Kidney capillary endothelial cell (primary cell): ENCODE results near the gene BEGAIN.

ENCODE experiments used
- DNase-seq: peaks from one replicate; pipeline ENCODE4 v3.0.0-alpha.2; 2018; ENCODE audit warnings: low spot score

BEGAIN gene

GRCh38 chr14:100601064-100601463 lies 13.8 kb upstream of the BEGAIN start:
- no peak for DNase-seq

GRCh38 chr14:100599981-100600380 lies 12.8 kb upstream of the BEGAIN start:
- DNase-seq = no peak

GRCh38 chr14:100594625-100594951 lies 7.4 kb upstream of the BEGAIN start:
- DNase-seq = no peak

- DNase-seq = no peak
These were observed 6.8 kb upstream of the BEGAIN start for GRCh38 chr14:100593751-100594624.

DNA sequence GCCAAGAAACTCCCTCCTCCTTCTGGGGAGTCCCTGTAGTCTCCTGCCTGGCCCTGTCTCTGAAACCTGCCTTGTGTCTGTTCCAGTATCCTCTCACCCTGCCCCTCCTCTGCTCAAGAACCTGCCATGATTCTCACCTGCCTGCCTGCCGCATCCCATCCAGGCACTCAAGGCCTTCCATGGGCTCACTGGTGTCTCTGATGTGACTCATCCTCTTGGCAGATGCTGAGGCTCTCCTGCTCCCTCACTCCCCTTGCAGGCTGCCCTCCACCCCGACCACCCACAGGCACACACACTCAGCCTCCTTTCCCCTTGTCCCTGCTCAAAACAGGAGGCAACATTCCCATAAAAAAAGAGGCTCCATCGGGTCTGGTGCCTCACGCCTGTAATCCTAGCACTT lies 5.8 kb upstream of the BEGAIN start:
- no peak for DNase-seq

DNA sequence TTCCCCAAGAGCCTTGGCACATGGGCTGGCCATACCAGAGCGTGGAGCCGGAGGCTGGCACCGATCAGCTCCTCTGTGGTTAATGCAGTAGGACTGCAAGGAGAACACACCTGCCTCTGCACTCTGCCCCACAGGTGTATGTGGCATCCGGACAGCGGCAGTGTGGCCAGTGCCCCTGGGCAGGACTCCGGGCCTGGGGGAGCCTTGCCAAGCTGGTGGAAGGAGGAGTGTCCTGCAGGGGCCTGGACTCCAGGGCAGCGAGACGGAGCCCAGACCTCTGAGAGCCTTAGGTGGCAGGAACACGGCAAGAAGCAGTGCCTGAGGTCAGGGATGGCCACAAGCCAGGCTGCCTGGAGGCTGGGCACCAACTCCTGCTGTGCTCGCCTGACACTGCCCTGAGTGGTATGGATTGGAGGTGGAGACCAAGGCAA lies 5.3 kb upstream of the BEGAIN start:
- no peak for DNase-seq

GRCh38 chr14:100591453-100592371 lies 4.5 kb upstream of the BEGAIN start:
- DNase-seq = no peak

- DNase-seq = no peak
These were observed 3.7 kb upstream of the BEGAIN start for GRCh38 chr14:100590726-100591452.

DNA sequence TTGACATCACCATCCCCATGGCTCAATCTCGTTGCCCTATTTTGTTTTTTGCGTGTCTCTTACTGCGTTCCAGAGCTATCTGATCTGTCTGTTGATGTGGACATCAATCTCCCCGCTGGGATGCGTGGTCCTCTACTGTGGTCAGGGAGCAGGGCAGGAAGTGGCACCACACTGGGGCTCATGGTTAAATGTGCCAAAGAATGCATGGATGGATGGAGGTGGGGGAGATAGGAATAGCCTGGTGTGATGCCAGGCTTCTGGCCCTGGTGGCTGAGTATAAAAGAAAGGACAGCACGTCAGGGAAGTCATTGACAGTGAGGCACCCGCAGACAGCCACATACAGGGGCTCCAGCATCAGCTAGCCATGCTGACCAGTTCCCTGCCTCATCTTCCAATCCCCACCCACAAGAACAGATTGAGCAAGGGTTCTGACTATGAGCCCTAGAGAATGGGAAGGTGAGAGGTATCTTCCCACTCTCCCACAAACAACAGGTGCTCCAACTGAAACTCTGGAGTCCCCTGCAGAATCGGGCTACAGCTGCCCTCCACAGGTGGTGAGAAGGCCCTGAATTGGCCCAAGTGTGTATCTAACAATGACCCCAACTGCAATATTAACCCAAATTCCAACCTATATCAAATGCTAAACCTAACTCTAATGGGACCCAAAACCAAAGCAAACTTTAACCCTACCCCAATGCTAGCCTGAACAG lies 2.7 kb upstream of the BEGAIN start:
- DNase-seq = no peak

- DNase-seq = no peak
These were observed 2.0 kb upstream of the BEGAIN start for GRCh38 chr14:100589071-100589759.

DNA sequence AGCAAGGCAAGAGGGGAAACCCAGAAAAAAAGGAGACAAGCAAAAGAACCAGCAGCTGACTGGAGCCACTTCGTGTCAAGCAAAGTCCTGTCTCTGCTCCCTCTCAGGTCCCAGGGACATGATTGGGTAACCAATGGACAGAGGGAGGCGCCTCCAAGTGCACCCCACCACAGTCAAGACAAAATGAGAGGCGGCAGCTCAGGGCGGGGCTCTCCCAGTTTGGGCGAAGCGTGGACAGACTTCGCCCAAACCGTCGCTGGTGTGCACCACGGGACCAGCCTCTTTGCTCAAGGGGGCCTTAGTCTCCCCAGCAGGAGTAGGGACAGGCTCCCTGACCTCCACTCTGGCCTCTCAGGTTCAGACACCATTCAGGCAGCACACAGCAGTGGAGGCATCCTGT lies 1.5 kb upstream of the BEGAIN start:
- no peak for DNase-seq

DNA sequence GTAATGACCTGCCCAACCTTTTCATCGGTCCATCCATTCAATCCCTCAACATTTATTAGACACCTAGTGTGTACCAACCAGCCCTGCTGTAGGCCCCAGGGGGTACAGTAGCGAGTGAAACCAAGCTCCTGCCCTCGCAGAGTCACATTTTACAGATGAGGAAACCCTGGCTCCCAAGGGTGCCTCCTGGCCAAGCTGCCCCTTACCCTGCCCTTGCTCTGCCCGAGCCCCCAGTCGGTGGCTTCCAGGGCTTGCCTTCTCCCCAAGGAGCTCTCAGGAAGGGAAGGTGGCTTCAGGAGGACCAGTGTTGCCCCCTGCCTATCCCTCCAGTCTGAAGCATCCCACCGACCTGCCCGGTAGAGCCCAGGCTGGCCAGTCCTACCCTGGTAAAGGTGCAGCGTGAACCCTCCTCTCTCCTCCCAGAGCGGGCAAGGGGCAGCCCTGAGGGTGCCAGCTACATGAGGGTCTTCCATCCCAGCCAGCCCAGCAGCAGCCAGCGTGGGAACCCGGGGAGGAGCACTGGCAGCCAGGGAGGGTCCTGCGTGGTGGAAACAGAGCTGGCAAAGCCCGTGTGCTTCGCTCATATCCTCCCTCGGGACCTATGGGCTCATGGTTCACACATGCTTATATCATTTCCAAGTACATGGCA lies 670 bp upstream of the BEGAIN start:
- no peak for DNase-seq

DNA sequence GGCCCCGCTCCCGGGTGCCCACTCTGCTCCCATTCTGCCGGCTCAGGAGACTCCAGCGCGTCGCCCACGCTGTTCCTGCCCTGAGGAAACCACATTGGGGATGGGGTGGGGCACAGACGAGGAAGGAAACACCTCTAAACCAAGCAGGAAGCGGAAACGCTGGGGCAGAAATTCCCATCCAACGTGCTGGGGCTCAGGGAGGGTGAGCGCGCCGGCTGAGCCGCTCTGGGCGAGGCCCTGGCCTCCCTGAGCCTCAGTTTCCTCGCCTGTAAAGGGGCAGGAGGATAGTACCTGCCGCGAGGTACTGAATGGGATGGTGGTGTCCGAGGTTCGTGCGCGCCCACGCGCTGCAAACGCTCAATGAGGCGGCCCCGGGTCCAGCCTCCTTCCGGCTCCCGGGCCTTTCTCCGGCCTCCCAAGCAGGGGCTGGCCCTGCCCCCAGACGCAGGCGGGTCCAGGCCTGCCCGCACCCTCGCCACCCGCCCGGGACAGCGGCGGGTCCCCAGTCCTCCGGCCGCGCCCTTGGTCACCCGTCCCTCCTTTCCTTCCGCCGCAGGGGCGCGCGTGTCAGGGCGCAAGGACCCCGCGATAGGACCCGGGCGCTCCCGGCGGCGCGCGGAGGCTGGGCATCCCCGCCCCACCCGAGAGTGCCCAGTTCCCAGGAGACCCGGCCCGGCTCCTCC lies 673 bp downstream of the BEGAIN start:
- DNase-seq = no peak

DNA sequence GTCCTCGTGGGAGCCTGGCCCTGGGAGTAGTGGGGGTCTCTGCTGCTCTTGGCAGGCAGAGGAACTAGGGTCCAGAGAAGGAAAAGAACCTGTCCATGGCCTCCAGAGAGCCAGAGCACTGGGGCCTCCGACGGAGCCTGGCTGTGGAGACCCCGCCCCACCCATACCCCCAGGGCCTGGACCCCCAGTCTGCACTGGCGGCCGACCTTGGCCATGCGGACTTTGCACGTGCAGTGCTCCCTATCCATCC lies 1.1 kb downstream of the BEGAIN start:
- no peak for DNase-seq

DNA sequence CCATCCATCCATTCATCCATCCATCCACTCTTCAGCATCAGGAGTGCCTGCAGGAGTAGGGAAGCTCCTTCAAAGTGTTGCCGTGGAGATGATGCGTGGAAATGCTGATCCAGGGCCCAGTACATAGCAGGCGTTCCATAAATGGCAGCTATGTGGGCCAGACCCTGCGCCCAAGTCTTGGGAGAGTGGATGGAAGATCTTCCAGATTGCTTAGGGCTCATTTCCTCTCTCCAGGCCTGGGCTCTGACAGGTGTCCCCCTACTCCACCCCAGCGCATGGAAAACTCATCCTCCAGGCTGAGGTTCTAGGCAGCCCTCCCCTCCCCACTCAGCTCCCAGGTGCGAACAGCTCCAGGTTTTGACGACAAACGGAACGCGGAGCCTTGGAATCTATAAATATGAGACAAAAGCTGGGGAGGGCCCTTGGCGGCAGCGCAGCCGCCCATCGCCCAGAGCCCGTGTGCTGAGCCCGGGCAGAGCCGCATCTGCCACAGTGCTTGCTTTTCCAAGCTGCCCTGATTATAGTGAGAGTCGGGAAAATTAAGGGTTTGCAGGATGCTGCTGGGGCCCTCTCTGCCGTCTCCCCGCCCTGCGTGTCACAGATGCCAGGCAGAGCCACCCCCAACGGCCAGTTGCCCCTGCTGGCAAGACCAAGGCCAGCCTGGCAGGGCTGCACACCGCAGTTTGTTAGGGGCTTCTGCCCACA lies 1.6 kb downstream of the BEGAIN start:
- no peak for DNase-seq

- DNase-seq = no peak
These were observed 2.9 kb downstream of the BEGAIN start for GRCh38 chr14:100584056-100585031.

- DNase-seq = no peak
These were observed 4.0 kb downstream of the BEGAIN start for GRCh38 chr14:100583245-100583644.

DNA sequence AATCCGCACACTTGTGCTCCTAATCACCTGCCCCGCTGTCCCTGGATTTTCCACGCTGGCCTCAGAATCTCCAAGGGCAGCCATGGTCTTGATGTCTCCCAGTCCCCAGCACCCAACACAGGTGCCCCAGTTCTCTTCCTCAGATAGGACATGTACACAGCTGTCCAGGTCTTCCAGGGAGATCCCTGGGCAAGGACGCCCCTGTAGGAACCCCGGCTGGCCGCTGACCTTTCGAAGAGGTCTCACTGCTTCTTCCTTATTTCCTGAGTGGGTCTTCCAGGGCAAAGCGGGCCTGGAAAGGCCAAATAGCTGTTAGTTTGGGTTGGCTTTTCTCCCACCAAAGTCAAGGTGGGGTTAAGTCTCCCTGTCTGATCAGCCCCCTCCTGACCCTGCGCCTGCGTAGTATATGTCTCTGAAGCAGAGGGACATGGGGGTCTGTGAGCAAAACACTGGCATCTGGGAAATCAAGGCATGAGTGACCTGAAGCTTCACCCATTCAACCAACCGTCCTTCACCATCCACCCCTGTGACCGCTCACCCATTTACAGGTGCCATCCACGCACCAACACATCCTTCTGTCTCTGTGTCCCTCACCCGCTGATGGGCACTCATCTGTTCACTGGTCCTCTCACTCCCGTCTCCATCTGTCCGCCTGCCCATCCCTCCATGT lies 4.6 kb downstream of the BEGAIN start:
- no peak for DNase-seq
